GM12801 (cell line): ENCODE results near the gene SOX8.

ENCODE experiments used
- CTCF ChIP-seq: IDR thresholded peaks from one replicate; pipeline ENCODE4 v1.5.1; 2011; ENCODE audit warnings: control low read depth; ENCODE audit not compliant: insufficient read length; ENCODE audit errors: extremely low read depth

The SOX8 gene

GRCh38 chr16:1014221-1014620 is 32.7 kb downstream of the SOX8 start:
- no peak for TF ChIP-seq CTCF

- no peak for TF ChIP-seq CTCF
These were observed 33.4 kb downstream of the SOX8 start for GRCh38 chr16:1014771-1015495.

GRCh38 chr16:1018447-1019198 is 37.1 kb downstream of the SOX8 start:
- TF ChIP-seq CTCF: no peak

- no peak for TF ChIP-seq CTCF
These were observed 37.9 kb downstream of the SOX8 start for GRCh38 chr16:1019231-1020090.

- TF ChIP-seq CTCF: no peak
These were observed 38.5 kb downstream of the SOX8 start for GRCh38 chr16:1020091-1020399.

GRCh38 chr16:1020591-1020990 is 39.0 kb downstream of the SOX8 start:
- no peak for TF ChIP-seq CTCF

GRCh38 chr16:1021553-1022160 is 40.1 kb downstream of the SOX8 start:
- TF ChIP-seq CTCF: no peak
